Measurements from ENCODE around the gene ZNF223.

GRCh38 chr19:44109458-44109857, 57.6 kb downstream of the ZNF223 start:
- no peak for TF ChIP-seq CTCF (IDR thresholded peaks at IDR 0.05)
- no peak for TF ChIP-seq POLR2A (IDR thresholded peaks at IDR 0.05)

Data from adrenal gland (tissue), 5 donors.